Trophoblast cell (in vitro differentiated cells and primary cell): ENCODE results near the gene SETD3.

Experiments used
- DNase-seq, 2 donors: peaks; one replicate each; pipeline ENCODE4 v3.0.0-alpha.2; 2016
- H2AFZ ChIP-seq: 2 replicates; pipeline ENCODE4 v1.6.1; 2013; ENCODE audit warnings: low read length, moderate library complexity, mild to moderate bottlenecking; ENCODE audit not compliant: insufficient read depth, poor library complexity
- H2AK5ac ChIP-seq: 2 replicates; pipeline ENCODE4 v1.6.1; 2013; ENCODE audit warnings: mild to moderate bottlenecking, low read length
- H2BK120ac ChIP-seq: 2 replicates; pipeline ENCODE4 v1.6.1; 2013; ENCODE audit warnings: low read length, mild to moderate bottlenecking, moderate library complexity; ENCODE audit not compliant: insufficient read depth, poor library complexity
- H2BK12ac ChIP-seq: 2 replicates; pipeline ENCODE4 v1.6.1; 2013; ENCODE audit warnings: mild to moderate bottlenecking, low read length, moderate library complexity
- H2BK5ac ChIP-seq: 2 replicates; pipeline ENCODE4 v1.6.1; 2013; ENCODE audit warnings: low read length, low read depth, moderate library complexity, mild to moderate bottlenecking; ENCODE audit not compliant: poor library complexity
- H3K14ac ChIP-seq: 2 replicates; pipeline ENCODE4 v1.6.1; 2013; ENCODE audit warnings: mild to moderate bottlenecking, low read length
- H3K18ac ChIP-seq: 2 replicates; pipeline ENCODE4 v1.6.1; 2013; ENCODE audit warnings: mild to moderate bottlenecking, low read length
- H3K23ac ChIP-seq: 2 replicates; pipeline ENCODE4 v1.6.1; 2013; ENCODE audit warnings: low read length
- H3K27ac ChIP-seq: 2 replicates; pipeline ENCODE4 v1.5.1; 2013; ENCODE audit warnings: low read depth, mild to moderate bottlenecking, inconsistent platforms, low read length, moderate library complexity
- H3K27me3 ChIP-seq: 2 replicates; pipeline ENCODE4 v1.6.1; 2013; ENCODE audit warnings: inconsistent platforms, mild to moderate bottlenecking, low read length, moderate library complexity; ENCODE audit not compliant: insufficient read depth
- H3K36me3 ChIP-seq, 2 experiments: 1 replicate in 1 of 2; 2 replicates in 1 of 2; pipeline ENCODE4 v1.6.1; 2013; ENCODE audit warnings: low read length in 2 of 2, mild to moderate bottlenecking in 2 of 2, moderate library complexity in 1 of 2; ENCODE audit not compliant: insufficient read depth in 2 of 2, control insufficient read depth in 1 of 2
- H3K4ac ChIP-seq: 2 replicates; pipeline ENCODE4 v1.6.1; 2013; ENCODE audit warnings: low read depth, mild to moderate bottlenecking, low read length, moderate library complexity
- H3K4me1 ChIP-seq, 2 experiments: 1 replicate in 1 of 2; 2 replicates in 1 of 2; pipeline ENCODE4 v1.6.1; 2013; ENCODE audit warnings: low read length in 2 of 2, mild to moderate bottlenecking in 2 of 2, moderate library complexity in 1 of 2; ENCODE audit not compliant: insufficient read depth in 2 of 2, control insufficient read depth in 1 of 2
- H3K4me2 ChIP-seq: 2 replicates; pipeline ENCODE4 v1.6.1; 2013; ENCODE audit warnings: inconsistent platforms, mild to moderate bottlenecking, low read length, moderate library complexity
- H3K4me3 ChIP-seq: 2 replicates; pipeline ENCODE4 v1.5.1; 2013; ENCODE audit warnings: mild to moderate bottlenecking, low read depth, low read length, inconsistent platforms
- H3K79me1 ChIP-seq: one replicate; pipeline ENCODE4 v1.6.1; 2013; ENCODE audit warnings: low read length
- H3K79me2 ChIP-seq: 2 replicates; pipeline ENCODE4 v1.6.1; 2013; ENCODE audit warnings: low read length, mild to moderate bottlenecking; ENCODE audit not compliant: control insufficient read depth, insufficient read depth, poor library complexity
- H3K9ac ChIP-seq: 2 replicates; pipeline ENCODE4 v1.6.1; 2013; ENCODE audit warnings: mild to moderate bottlenecking, low read length
- H3K9me3 ChIP-seq: 2 replicates; pipeline ENCODE4 v1.6.1; 2013; ENCODE audit warnings: low read depth, mild to moderate bottlenecking, control low read depth, inconsistent platforms, low read length; ENCODE audit not compliant: insufficient read depth
- H4K12ac ChIP-seq: 2 replicates; pipeline ENCODE4 v1.6.1; 2013; ENCODE audit warnings: low read depth, mild to moderate bottlenecking, low read length, moderate library complexity
- H4K8ac ChIP-seq: 2 replicates; pipeline ENCODE4 v1.6.1; 2013; ENCODE audit warnings: low read depth, mild to moderate bottlenecking, low read length, moderate library complexity
- H4K91ac ChIP-seq: one replicate; pipeline ENCODE4 v1.6.1; 2013; ENCODE audit warnings: low read depth, mild to moderate bottlenecking, low read length, moderate library complexity
- WGBS: extraction: QIAGEN DNeasy Blood & Tissue Kit; methylation state at CpG from one replicate; pipeline ENCODE4 v1.1.7; 2013; ENCODE audit warnings: missing lambda C conversion rate; ENCODE audit not compliant: insufficient read length, insufficient coverage; ENCODE audit errors: extremely low coverage; 5-methylcytosine and 5-hydroxymethylcytosine counted together

Gene SETD3

DNA sequence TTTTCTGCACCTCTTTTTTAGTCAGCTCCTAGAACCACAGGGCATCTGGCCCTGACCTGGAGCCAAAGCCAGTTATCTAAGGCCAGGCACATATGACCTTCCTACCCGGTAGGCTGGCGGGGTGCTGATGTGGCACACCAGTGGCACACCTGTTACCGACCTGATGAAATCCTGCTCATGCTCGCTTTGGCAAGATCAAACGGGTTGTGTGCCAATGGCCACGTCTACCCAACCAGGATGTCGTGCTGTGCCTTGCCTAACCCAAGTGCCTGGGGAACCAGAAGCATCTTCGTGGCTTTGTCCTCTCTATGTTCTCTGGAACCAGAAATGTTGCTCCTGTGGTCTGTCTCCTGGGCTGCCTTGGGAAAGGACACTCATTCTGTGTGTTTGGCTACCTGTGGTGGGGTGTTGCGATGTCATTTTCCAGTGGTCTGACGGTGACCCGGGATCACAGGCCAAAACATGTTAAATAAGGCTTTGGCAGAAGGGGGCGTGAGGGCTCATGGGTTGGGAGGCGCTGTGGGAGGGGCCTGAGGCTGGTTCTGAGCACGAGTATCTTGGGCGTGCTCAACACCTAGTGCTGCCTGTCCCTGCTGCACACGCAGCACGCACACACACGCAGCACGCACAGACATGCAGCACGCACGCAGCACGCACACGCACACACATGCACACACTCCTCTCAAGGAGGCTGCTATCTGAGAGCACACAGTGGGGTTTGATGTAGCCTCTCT lies 28.4 kb upstream of the SETD3 start:
- no peak for DNase-seq
- no peak overlapping the region for H3K4me2 ChIP-seq
- H3K14ac ChIP-seq = no peak overlapping the region
- no peak overlapping the region for H2AK5ac ChIP-seq
- H3K4me3 ChIP-seq = no peak overlapping the region
- H2AFZ ChIP-seq = no peak overlapping the region
- WGBS = no CpG with 5 or more reads among the region's 23 CpGs
- H3K4me1 ChIP-seq = no peaks in the 10 kb centered on the region
- H4K8ac ChIP-seq = no peak overlapping the region
- H4K12ac ChIP-seq = no peak overlapping the region
- H3K9me3 ChIP-seq = peaks cover 2% of the 10 kb centered on the region
- H3K79me1 ChIP-seq = no peaks in the 10 kb centered on the region
- H3K79me2 ChIP-seq = no peaks in the 10 kb centered on the region
- H2BK120ac ChIP-seq = no peak overlapping the region
- peaks cover 74 to 85% of the 10 kb centered on the region in 2 experiments for H3K36me3 ChIP-seq
- H2BK12ac ChIP-seq = no peak overlapping the region
- H4K91ac ChIP-seq = no peak overlapping the region
- no peak overlapping the region for H3K4ac ChIP-seq
- H2BK5ac ChIP-seq = no peak overlapping the region
- no peak overlapping the region for H3K9ac ChIP-seq
- H3K27me3 ChIP-seq = no peaks in the 10 kb centered on the region
- no peak overlapping the region for H3K23ac ChIP-seq
- no peak overlapping the region for H3K18ac ChIP-seq
- H3K27ac ChIP-seq = no peak overlapping the region

- no peak overlapping the region for H4K8ac ChIP-seq
- H4K91ac ChIP-seq = no peak overlapping the region
- H4K12ac ChIP-seq = no peak overlapping the region
- no peak overlapping the region for H3K18ac ChIP-seq
- H2AFZ ChIP-seq = no peak overlapping the region
- WGBS = no CpG with 5 or more reads among the region's 13 CpGs
- no peaks in the 10 kb centered on the region for H3K27me3 ChIP-seq
- no peak overlapping the region for H3K4me2 ChIP-seq
- H2BK120ac ChIP-seq = no peak overlapping the region
- H3K9me3 ChIP-seq = peaks cover 3% of the 10 kb centered on the region
- DNase-seq = no peak
- no peak overlapping the region for H3K4me3 ChIP-seq
- no peak overlapping the region for H3K14ac ChIP-seq
- no peaks in the 10 kb centered on the region for H3K79me1 ChIP-seq
- H3K36me3 ChIP-seq = peaks cover 70 to 81% of the 10 kb centered on the region in 2 experiments
- H2AK5ac ChIP-seq = no peak overlapping the region
- H2BK12ac ChIP-seq = no peak overlapping the region
- no peaks in the 10 kb centered on the region for H3K79me2 ChIP-seq
- H3K4me1 ChIP-seq = no peaks in the 10 kb centered on the region
- no peak overlapping the region for H3K27ac ChIP-seq
- H3K9ac ChIP-seq = no peak overlapping the region
- no peak overlapping the region for H2BK5ac ChIP-seq
- no peak overlapping the region for H3K4ac ChIP-seq
- H3K23ac ChIP-seq = no peak overlapping the region
Measured at GRCh38 chr14:99507860-99508640, 27.4 kb upstream of the SETD3 start.

- no peak overlapping the region for H4K91ac ChIP-seq
- H3K27me3 ChIP-seq = no peaks in the 10 kb centered on the region
- no peaks in the 10 kb centered on the region for H3K79me1 ChIP-seq
- no peaks in the 10 kb centered on the region for H3K79me2 ChIP-seq
- H4K8ac ChIP-seq = no peak overlapping the region
- no peak overlapping the region for H2BK120ac ChIP-seq
- H2AFZ ChIP-seq = no peak overlapping the region
- H3K14ac ChIP-seq = no peak overlapping the region
- H3K4me1 ChIP-seq = no peaks in the 10 kb centered on the region
- no peak overlapping the region for H3K18ac ChIP-seq
- no peak overlapping the region for H3K4ac ChIP-seq
- no peak for DNase-seq
- H4K12ac ChIP-seq = no peak overlapping the region
- H2BK5ac ChIP-seq = no peak overlapping the region
- no peak overlapping the region for H3K4me2 ChIP-seq
- no peak overlapping the region for H2BK12ac ChIP-seq
- no peak overlapping the region for H3K27ac ChIP-seq
- H3K9me3 ChIP-seq = peaks cover 6% of the 10 kb centered on the region
- no CpG with 5 or more reads among the region's 6 CpGs for WGBS
- peaks cover 67 to 79% of the 10 kb centered on the region in 2 experiments for H3K36me3 ChIP-seq
- no peak overlapping the region for H3K4me3 ChIP-seq
- H2AK5ac ChIP-seq = no peak overlapping the region
- H3K9ac ChIP-seq = no peak overlapping the region
- H3K23ac ChIP-seq = no peak overlapping the region
Measured at GRCh38 chr14:99506276-99506675, 25.6 kb upstream of the SETD3 start.

DNA sequence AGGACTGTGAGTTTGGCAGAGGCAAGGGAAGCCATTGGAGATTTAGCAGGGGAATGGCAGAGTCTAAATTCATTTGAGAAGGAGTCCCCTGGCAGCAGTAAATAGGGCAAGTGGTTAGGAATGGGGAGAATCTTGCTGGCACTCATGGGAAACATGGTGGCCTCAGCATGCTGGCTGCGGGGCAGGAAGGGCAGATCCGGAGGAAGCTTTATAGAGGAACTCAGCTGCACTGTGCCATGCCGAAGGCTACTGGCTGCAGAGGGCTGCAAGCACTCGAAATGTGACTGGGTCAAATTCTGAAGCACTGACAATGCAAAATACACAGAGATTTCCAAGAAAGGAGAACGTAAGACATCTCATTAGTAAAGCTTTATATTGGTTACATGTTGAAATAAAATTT lies 24.4 kb upstream of the SETD3 start:
- Histone ChIP-seq H3K4me2 (no peak overlapping the region), H2BK5ac (no peak overlapping the region), H3K36me3 (peaks cover 63 to 78% of the 10 kb centered on the region in 2 experiments), H3K4me1 (no peaks in the 10 kb centered on the region), H2AK5ac (no peak overlapping the region), H3K9me3 (peaks cover 6% of the 10 kb centered on the region), H3K27ac (no peak overlapping the region), H3K9ac (no peak overlapping the region), H3K14ac (no peak overlapping the region), H3K27me3 (no peaks in the 10 kb centered on the region), H4K12ac (no peak overlapping the region), H3K4ac (no peak overlapping the region), H3K4me3 (no peak overlapping the region), H2AFZ (no peak overlapping the region), H3K23ac (no peak overlapping the region), H3K79me2 (no peaks in the 10 kb centered on the region), H2BK12ac (no peak overlapping the region), H4K91ac (no peak overlapping the region), H3K79me1 (no peaks in the 10 kb centered on the region), H4K8ac (no peak overlapping the region), H3K18ac (no peak overlapping the region), H2BK120ac (no peak overlapping the region)
- no peak for DNase-seq
- no CpG with 5 or more reads among the region's 5 CpGs for WGBS
